Measurements from ENCODE around the gene RNF4.
"Not testable (repeated sequence)": the region's sequence is repeated elsewhere in the genome, so short reads cannot be mapped to it uniquely, and the experiment has no call there.

Gene RNF4

DNA sequence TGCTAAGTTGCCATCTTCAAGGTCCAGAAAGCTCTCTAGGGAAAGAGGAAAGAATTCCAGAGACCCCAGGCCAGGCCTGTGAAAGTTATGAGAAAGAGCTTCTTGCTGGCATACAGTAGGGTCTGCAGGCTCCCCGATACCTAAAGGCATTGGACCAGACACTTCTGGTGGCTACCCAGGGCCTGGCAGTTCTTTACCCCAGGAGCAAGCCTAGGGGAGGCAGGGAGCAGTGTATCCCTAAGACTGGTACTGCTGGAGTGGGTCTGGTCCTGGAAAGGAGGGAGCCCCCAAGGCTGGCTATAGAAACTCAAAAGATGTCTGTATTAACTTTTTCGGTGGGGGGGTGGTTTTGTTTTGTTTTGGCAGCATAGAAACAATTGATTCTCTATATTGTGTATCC is 47.7 kb downstream of the RNF4 start:
- in situ Hi-C loops (cut with MboI; ENCODE audit: low sequenced_read_pairs): no loop called here

DNA sequence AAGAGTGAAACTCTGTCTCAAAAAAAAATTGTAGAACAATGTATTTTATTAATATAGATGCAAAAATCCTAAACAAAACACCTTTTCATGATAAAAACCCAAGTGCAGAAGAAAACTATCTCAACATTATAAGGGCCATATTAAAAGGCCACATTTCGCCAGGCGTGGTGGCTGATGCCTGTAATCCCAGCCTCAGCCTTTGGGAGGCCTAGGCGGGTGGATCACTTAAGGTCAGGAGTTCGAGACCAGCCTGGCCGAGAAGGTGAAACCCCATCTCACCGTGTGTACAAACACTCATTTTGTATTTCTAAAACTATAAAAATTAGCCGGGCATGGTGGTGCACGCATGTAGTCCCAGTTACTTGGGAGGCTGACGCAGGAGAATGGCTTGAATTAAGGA is 57.7 kb downstream of the RNF4 start:
- in situ Hi-C loops (cut with MboI; ENCODE audit: low sequenced_read_pairs): no loop called here

DNA sequence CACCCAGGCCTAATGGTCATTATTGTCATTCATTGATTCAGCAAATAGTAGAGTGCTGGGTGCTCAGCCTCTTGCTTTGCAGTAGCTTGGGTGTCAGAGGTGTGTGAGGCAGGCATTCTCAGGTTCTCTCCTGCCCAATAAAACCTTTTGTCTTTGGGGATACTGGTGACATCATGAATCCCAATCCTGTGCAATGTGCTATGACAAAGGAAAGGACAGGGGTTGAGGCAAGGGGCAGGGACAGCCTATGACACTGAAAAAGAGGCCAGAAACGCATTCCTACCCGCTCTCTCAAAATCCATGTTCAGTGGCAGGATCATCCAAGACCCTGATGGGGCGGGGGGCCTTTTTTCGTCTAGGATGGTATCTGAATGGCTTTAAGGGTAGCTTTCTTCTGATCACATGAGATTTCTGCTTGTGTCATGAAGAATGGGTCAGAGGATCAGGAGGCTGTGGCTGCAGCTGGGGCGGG is 66.0 kb downstream of the RNF4 start:
- in situ Hi-C loops (cut with MboI; ENCODE audit: low sequenced_read_pairs): no loop called here

DNA sequence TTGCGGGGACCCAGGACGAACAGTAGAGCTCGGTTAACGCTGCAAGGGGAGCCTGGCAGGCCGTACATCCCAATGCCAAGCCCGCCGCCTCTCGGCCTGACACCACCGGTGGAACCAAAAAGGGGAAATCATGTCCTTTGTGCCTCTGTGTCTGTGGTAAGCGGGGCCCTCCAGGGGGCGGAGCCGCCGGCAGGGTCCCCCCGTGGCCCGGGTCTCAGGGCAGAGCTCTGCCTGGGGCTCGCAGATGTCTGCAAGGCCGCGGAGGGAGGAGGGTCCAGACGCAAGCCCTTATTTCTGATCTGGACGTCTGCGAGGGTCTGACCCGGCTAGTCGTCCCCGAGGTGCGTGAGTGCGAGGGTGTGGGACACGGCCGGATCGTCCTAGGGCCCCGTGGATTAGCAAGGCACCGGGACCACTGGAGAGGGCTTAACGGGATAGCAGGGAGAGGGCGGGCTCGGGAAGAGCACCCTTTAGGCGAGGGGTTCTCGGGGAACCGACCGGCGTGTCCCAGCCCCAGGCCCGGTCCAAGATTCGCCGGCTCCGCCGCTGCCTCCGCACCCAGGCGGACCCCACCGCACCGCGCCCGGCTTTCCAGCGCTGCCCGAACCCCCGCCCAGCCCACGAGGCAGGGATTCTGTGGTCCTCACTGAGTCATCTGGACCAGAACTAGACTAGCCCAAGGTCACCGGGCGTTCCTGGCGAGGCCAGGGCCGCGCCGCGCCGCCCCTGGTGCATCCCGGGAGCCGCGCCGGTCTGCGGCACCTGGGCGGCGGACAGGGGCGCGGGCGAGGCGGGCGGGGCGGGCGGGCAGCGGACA is 66.7 kb downstream of the RNF4 start:
- in situ Hi-C loops (cut with MboI; ENCODE audit: low sequenced_read_pairs): no loop called here

DNA sequence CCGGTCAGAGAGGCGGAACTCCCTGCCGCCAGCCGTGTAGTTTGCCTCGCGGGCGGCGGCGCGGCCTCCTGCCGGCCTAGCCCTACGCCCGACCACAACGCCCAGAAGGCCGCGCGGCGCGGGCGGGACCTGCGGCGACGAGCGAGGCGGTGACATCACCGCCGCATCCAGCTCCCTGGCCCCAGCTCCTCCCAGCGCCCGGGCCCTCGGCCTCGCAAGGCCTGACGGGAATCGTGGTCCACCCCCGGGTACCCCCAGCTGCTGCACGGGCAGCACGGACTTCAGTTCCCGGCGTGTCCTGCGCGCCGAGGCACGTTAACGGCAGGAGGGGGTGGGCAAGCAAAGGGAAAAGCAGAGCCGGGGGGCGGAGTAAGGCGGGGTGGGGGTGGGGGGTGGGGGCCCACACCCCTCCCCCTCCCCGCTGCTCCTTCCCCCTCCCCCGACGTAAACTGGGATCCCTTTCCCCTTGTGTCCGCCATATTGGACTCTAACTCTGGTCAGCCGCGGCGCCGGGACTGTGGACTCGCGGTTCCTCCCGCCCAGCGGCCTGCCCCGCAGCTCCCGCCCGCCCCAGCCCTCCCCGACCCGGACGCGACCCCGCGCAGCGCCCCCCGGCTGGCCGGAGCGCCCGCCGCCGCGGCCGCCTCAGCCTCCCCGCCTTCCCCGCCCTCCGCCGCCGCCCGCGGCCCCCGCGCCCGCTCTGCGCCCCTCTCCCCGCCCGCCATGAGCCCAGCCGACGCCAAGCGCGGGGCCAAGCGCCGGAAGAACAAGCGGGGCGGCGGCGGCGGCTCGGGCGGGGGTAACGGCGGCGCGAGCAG is 67.5 kb downstream of the RNF4 start, which contains the start of gene FAM193A:
FAM193A (plus strand) TSS at position 455 of the 818 bp plus-strand sequence; CDS start at position 724, 269 bp downstream.
- in situ Hi-C loops (cut with MboI; ENCODE audit: low sequenced_read_pairs): no loop called here

DNA sequence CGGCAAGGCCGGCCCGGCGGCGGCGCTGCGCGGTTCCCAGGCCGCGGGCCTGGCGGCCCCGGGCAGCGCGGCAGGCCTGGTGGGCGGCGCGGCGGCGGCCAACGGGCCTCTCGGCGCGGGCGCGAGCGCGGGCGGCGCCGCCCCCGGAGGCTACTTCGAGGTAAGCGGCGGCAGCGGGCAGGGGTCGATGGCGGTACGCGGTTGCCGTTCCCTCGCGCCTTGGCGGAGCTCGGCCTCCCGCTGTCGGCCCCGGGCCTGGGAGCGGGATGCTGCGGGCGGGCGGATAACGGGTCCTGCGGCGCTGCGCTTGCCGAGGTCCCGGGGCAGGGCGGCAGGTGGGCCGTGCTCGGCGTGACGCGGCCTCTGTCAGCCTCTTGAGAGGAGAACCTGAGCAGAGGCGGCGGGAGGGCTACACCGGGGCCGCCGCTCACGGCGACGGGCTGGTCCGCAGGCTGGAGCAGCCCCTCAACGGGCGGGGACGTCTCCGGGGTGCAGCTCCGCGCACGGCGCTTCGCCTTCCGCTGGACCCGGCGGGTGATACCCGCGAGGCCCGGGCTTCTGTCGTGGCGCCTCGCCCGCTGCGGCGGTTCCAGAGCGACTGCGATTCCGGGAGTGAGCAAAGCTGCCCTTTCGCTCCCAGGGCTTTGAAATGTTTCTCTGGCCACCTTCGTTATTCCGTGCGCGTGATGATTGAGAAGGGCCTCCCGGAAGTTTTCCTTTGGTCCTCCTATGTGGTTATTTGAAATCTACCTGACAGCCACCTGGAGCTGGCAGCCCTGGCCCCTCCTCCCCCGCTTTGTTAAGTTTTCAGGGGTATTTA is 68.3 kb downstream of the RNF4 start:
- in situ Hi-C loops (cut with MboI; ENCODE audit: low sequenced_read_pairs): no loop called here

DNA sequence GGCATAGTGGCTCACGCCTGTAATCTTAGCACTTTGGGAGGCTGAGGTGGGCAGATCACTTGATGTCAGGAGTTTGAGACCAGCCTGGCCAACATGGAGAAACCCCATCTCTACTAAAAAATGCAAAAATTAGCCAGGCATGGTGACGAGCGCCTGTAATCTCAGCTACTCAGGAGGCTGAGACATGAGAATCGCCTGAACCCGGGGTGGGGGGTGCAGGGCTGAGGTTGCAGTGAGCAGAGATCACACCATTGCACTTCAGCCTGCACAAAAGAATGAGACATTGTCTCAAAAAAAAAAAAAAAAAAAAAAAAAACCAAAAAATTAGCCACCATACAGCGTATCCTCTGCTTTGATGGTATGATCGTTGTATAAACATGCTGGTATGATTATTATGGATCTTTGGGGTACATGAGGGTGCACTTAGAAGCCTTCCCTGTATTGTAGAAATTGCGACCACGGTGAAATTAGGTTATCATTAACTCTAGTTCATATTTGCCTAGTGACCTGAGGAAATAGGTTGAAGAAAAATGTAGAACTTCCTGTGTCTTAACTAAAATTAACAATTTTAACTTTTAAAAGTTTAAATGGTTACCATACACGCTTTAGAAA is 74.8 kb downstream of the RNF4 start:
- in situ Hi-C loops (cut with MboI; ENCODE audit: low sequenced_read_pairs): not testable (repeated sequence)

DNA sequence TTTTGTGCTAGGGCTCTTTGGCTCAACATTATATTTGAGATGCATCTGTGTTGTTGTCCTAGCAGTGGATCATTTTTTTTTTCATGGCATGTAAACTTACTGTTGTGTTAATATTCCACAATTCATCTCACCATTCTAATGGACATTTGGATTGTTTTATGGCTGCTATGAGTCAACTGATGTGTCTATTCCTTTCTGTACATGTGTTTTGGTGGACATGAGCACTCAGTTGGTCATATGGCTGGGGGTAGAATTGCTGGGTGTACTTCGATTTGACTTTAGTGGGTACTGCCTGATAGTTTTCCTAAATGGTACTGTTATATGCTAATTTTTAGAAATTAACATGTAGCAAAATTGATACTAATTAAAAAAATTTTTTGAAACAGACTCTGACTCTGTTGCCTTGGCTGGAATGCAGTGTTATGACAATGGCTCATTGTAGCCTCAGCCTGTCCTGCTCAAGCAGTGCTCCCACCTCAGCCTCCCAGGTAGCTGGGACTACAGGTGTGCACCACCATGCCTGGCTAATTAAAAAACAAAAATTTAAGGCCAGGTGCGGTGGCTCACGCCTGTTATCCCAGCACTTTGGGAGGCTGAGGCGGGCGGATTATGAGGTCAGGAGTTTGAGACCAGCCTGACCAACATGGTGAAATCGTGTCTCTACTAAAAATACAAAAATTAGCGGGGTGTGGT is 76.6 kb downstream of the RNF4 start:
- in situ Hi-C loops (cut with MboI; ENCODE audit: low sequenced_read_pairs): no loop called here

DNA sequence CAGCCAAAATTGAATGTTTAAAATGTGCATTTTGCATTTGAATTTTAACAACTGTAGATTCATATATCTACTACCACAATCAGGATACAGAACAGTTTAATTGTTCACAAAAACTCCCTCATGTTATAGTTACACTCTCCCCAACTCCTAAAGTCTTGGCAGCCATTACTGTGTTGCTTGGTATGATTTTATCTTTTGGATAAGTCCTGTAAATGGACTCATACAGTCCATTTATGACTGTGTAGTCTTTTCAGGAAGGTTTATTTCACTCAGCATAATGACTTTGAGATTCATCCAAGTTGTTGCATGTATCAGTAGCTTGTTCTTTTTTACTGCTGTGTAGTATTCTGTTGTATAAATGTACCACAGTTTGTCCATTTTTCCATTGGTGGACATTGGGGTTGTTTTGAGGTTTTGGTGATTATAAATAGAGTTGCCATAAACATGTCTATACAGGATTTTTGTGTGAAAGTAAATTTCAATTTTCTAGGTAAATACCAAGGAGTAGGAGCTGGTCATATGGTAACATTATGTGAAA is 77.4 kb downstream of the RNF4 start:
- in situ Hi-C loops (cut with MboI; ENCODE audit: low sequenced_read_pairs): no loop called here

DNA sequence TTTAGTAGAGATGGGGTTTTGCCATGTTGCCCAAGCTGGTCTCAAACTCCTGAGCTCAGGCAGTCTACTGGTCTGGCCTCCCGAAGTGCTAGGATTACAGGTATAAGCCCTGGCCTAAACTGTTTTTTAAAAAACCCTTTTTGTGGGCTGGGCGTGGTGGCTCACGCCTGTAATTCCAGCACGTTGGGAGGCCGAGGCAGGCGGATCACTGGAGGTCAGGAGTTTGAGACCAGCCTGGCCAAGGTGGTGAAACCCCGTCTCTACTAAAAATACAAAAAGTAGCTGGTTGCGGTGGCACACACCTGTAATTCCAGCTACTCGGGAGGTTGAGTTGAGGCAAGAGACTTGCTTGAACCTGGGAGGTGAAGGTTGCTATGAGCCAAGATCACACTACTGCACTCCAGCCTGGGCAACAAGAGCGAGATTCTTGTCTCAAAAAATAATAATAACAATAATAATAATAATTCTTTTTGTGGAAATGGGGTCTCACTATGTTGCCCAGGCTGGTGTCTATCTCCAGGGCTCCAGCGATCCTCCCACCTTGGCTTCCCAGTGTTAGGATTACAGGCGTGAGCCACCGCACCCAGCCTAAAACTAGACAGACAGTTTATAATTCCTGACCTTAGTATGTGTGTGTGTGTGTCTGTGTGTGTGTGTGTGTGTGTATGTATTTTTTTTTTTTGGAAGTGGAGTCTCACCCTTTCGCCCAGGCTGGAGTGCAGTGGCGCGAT is 78.2 kb downstream of the RNF4 start:
- in situ Hi-C loops (cut with MboI; ENCODE audit: low sequenced_read_pairs): not testable (repeated sequence)

DNA sequence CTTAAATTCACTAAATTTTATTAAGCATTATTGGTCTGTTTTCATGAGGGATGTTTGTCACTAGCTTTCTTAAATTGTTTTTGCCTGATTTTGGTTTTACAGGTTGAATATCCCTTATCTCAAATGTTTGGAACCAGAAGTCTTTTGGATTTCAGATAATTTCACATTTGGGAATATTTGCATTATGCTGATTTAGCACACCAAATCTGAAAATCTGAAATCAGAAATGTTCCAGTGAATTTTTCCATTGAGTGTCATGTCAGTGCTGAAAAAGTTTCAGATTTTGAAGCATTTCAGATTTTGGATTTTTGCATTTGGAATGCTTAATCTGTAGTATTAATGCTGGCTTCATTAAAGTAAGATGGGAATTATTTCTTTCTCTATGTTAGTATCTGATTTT is 82.2 kb downstream of the RNF4 start:
- in situ Hi-C loops (cut with MboI; ENCODE audit: low sequenced_read_pairs): no loop called here

DNA sequence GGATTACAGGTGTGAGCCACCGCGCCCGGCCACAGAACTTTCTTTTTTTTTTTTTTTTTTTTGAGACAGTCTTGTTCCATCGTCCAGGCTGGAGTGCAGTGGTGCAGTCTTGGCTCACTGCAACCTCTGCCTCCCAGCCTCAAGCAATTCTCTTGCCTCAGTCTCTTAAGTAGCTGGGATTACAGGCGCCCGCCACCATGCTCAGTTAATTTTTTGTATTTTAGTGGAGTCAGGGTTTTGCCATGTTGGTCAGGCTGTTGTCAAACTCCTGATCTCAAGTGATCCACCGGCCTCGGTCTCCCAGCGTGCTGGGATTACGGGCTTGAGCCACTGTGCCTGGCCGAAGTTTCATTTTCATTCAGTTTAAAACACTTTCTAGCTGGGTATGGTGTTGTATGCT is 83.9 kb downstream of the RNF4 start:
- in situ Hi-C loops (cut with MboI; ENCODE audit: low sequenced_read_pairs): no loop called here

DNA sequence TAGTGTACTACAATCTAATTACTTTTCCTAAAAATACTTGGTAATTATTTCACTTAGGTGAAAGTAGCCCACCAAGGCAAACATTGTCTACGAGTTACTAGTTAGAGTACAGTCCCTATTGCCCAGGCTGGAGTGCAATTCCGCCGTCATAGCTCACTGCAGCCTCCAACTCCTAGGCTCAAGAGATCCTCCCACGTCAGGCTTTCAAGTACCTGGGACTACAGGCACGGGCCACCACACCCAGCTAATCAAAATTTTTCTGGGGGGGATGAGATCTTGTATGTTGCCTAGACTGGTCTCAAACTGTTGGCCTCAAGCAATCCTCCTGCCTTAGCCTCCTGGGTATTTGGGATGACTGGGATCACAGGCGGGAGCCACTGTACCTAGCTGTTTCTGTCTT is 89.4 kb downstream of the RNF4 start:
- in situ Hi-C loops (cut with MboI; ENCODE audit: low sequenced_read_pairs): no loop called here

DNA sequence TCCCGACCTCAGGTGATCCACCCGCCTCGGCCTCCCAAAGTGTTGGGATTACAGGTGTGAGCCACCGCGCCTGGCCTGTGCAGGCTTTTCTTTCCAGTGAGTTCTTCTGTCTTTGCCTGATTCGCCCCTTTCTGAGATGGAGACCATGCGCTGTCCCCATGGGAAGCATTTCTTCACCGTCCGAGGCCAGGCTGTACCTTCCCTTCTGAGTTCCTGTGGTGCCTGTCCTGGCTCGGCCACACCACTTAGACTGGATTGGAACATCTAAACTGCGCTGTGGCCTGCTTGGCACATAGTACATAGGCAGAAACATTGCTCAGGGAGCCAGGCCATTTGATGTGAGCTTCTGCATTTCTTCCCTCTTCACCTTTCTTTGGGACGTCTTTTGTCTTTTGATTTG is 91.3 kb downstream of the RNF4 start:
- in situ Hi-C loops (cut with MboI; ENCODE audit: low sequenced_read_pairs): no loop called here
